Natural killer cell treated with Interleukin-12 subunit alpha and Interleukin-12 subunit beta and Interleukin-15 and Interleukin-18, amount 100 ng/mL, for 72 hours (primary cell): Measurements from ENCODE around the gene LHX6. TPM values are rescaled to one million over a fixed set of nuclear protein-coding genes. Genes with fewer than 3 reads are reported as not detected.

Experiments used
- ATAC-seq, 2 donors: fragments of 150-1000 bp; cut with Tn5 transposase in 1 of 2; sonication (Bioruptor Pico), chemical (Tn5 transposase) in 1 of 2; 2 replicates each; pipeline ENCODE4 v1.10.0; 2021
- DNase-seq: peaks from one replicate; pipeline ENCODE4 v3.0.0; 2022; ENCODE audit warnings: low spot score
- H3K27ac Mint-ChIP-seq, 2 donors: 1 replicate in 1 of 2; 2 replicates in 1 of 2; pipeline ENCODE4 v1.8.0; 2022; ENCODE audit warnings: mixed read lengths in 2 of 2, mild to moderate bottlenecking in 1 of 2, moderate library complexity in 1 of 2
- H3K27me3 Mint-ChIP-seq, 2 donors: 1 replicate in 1 of 2; 2 replicates in 1 of 2; pipeline ENCODE4 v1.8.0; 2022; ENCODE audit warnings: mixed read lengths in 2 of 2
- H3K36me3 Mint-ChIP-seq: one replicate; pipeline ENCODE4 v1.8.0; 2022; ENCODE audit warnings: mixed read lengths
- H3K4me1 Mint-ChIP-seq, 2 donors: 1 replicate in 1 of 2; 2 replicates in 1 of 2; pipeline ENCODE4 v1.8.0; 2022; ENCODE audit warnings: low read depth in 2 of 2, mixed read lengths in 2 of 2, mild to moderate bottlenecking in 1 of 2
- H3K4me3 Mint-ChIP-seq: one replicate; pipeline ENCODE4 v1.8.0; 2022; ENCODE audit warnings: mixed read lengths
- H3K9me3 Mint-ChIP-seq: 2 replicates; pipeline ENCODE4 v1.8.0; 2022; ENCODE audit warnings: mixed read lengths
- total RNA-seq, 2 donors: library from RNA; stranded (reverse); gene quantifications; one replicate each; pipeline ENCODE4 v1.2.3, GENCODE V29; 2022

The LHX6 gene
- total RNA-seq, 2 donors from 2014 or later: not detected

- Mint-ChIP-seq H3K9me3 (no peaks in the 10 kb centered on the region), H3K27me3 (no peaks in the 10 kb centered on the region), H3K4me1 (peaks cover 12 to 17% of the 10 kb centered on the region in 2 donors), H3K36me3 (peaks cover 19% of the 10 kb centered on the region), H3K27ac (no peak overlapping the region), H3K4me3 (no peak overlapping the region)
- DNase-seq: no peak
- ATAC-seq: no peak
These were observed 27.4 kb upstream of the LHX6 start for GRCh38 chr9:122256206-122256605.

DNA sequence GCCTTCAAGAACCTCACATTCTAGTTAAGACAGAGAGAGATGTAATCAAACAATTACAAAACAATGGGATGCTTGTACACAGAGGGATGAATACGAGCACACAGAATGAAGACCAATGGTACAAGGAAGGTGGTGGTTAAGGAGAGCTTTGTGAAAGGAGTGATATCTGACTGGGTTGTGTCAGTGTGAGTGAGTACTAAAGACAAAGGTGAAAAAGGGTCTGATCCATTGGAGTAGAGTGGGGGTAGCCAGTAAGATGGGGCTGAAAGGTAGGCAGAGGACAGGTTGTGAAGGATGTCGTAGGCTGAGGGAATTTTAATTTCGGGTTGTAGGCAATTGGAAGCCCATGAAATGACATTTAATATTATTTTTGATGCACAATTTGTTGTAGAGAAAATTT lies 26.0 kb upstream of the LHX6 start:
- Mint-ChIP-seq H3K4me3 (no peak overlapping the region), H3K9me3 (no peaks in the 10 kb centered on the region), H3K4me1 (peaks cover 11 to 12% of the 10 kb centered on the region in 2 donors), H3K27me3 (no peaks in the 10 kb centered on the region), H3K27ac (no peak overlapping the region), H3K36me3 (peaks cover 13% of the 10 kb centered on the region)
- ATAC-seq (no peak), DNase-seq (no peak)

DNA sequence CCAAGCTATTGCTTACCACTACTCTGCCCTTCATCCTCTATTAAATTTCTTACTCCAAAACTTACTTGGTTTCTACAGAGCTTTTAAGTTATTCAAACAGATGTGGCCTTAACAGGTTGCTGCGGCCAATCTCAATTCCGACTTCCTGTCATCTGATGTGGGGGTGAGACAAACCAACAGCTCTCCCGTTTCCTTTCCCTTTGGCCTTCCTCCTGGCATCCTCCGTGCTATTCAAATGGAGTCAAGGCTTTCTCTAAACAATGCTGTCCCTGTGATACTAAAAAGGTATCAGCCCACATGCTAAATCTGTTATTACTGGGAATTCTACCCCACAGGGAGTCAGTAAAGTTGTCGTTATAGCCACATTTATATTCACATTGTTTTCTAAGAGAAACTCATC lies 24.0 kb upstream of the LHX6 start:
- no peak overlapping the region for H3K27ac Mint-ChIP-seq
- DNase-seq (no peak), ATAC-seq (no peak)
- H3K9me3 Mint-ChIP-seq: no peaks in the 10 kb centered on the region
- no peak overlapping the region for H3K4me3 Mint-ChIP-seq
- H3K27me3 Mint-ChIP-seq: no peaks in the 10 kb centered on the region
- H3K4me1 Mint-ChIP-seq: peaks cover 10 to 11% of the 10 kb centered on the region in 2 donors
- peaks cover 6% of the 10 kb centered on the region for H3K36me3 Mint-ChIP-seq

GRCh38 chr9:122251351-122251750 lies 22.6 kb upstream of the LHX6 start:
- Mint-ChIP-seq H3K9me3 (no peaks in the 10 kb centered on the region), H3K4me3 (no peak overlapping the region), H3K27ac (no peak overlapping the region), H3K36me3 (peaks cover 18% of the 10 kb centered on the region), H3K4me1 (peaks cover 10 to 11% of the 10 kb centered on the region in 2 donors), H3K27me3 (no peaks in the 10 kb centered on the region)
- DNase-seq (no peak), ATAC-seq (no peak)

GRCh38 chr9:122248448-122248865 lies 19.7 kb upstream of the LHX6 start:
- Mint-ChIP-seq H3K27me3 (no peaks in the 10 kb centered on the region), H3K4me1 (peaks cover 3 to 5% of the 10 kb centered on the region in 2 donors), H3K27ac (no peak overlapping the region), H3K36me3 (peaks cover 38% of the 10 kb centered on the region), H3K9me3 (no peaks in the 10 kb centered on the region), H3K4me3 (no peak overlapping the region)
- no peak for ATAC-seq
- no peak for DNase-seq

- H3K4me1 Mint-ChIP-seq: no peaks in the 10 kb centered on the region
- H3K36me3 Mint-ChIP-seq: peaks cover 42% of the 10 kb centered on the region
- ATAC-seq (no peak), DNase-seq (no peak)
- no peaks in the 10 kb centered on the region for H3K9me3 Mint-ChIP-seq
- H3K27me3 Mint-ChIP-seq: no peaks in the 10 kb centered on the region
- no peak overlapping the region for H3K27ac Mint-ChIP-seq
- H3K4me3 Mint-ChIP-seq: no peak overlapping the region
These were observed 17.9 kb upstream of the LHX6 start for GRCh38 chr9:122246666-122247065.

- no peak for DNase-seq
- no peaks in the 10 kb centered on the region for H3K4me1 Mint-ChIP-seq
- H3K4me3 Mint-ChIP-seq: no peak overlapping the region
- H3K36me3 Mint-ChIP-seq: peaks cover 41% of the 10 kb centered on the region
- no peak for ATAC-seq
- no peaks in the 10 kb centered on the region for H3K27me3 Mint-ChIP-seq
- no peaks in the 10 kb centered on the region for H3K9me3 Mint-ChIP-seq
- H3K27ac Mint-ChIP-seq: no peak overlapping the region
These were observed 15.6 kb upstream of the LHX6 start for GRCh38 chr9:122244349-122244748.

GRCh38 chr9:122239722-122240121 lies 11.0 kb upstream of the LHX6 start:
- no peaks in the 10 kb centered on the region for H3K9me3 Mint-ChIP-seq

GRCh38 chr9:122236681-122237080 lies 7.9 kb upstream of the LHX6 start:
- Mint-ChIP-seq H3K36me3 (peaks cover 17% of the 10 kb centered on the region), H3K27ac (no peak overlapping the region), H3K9me3 (no peaks in the 10 kb centered on the region), H3K27me3 (peaks cover 0 to 5% of the 10 kb centered on the region in 2 donors), H3K4me1 (no peaks in the 10 kb centered on the region), H3K4me3 (no peak overlapping the region)
- DNase-seq: no peak
- no peak for ATAC-seq

More at GRCh38 chr9:122239722-122240121, 11.0 kb upstream of the LHX6 start:
- ATAC-seq (no peak), DNase-seq (no peak)
- Mint-ChIP-seq H3K4me1 (no peaks in the 10 kb centered on the region), H3K27ac (no peak overlapping the region), H3K27me3 (peaks cover 0 to 2% of the 10 kb centered on the region in 2 donors), H3K36me3 (peaks cover 30% of the 10 kb centered on the region), H3K4me3 (no peak overlapping the region)

GRCh38 chr9:122234022-122234748 lies 5.4 kb upstream of the LHX6 start:
- peaks cover 0 to 6% of the 10 kb centered on the region in 2 donors for H3K27me3 Mint-ChIP-seq
- no peak overlapping the region for H3K4me3 Mint-ChIP-seq
- no peak overlapping the region for H3K27ac Mint-ChIP-seq
- H3K4me1 Mint-ChIP-seq: no peaks in the 10 kb centered on the region
- H3K36me3 Mint-ChIP-seq: peaks cover 11% of the 10 kb centered on the region
- no peak for DNase-seq
- no peak for ATAC-seq
- H3K9me3 Mint-ChIP-seq: no peaks in the 10 kb centered on the region

- ATAC-seq (no peak), DNase-seq (no peak)
- H3K4me3 Mint-ChIP-seq: no peak overlapping the region
- no peaks in the 10 kb centered on the region for H3K4me1 Mint-ChIP-seq
- H3K9me3 Mint-ChIP-seq: no peaks in the 10 kb centered on the region
- H3K27me3 Mint-ChIP-seq: peaks cover 0 to 6% of the 10 kb centered on the region in 2 donors
- no peaks in the 10 kb centered on the region for H3K36me3 Mint-ChIP-seq
- H3K27ac Mint-ChIP-seq: no peak overlapping the region
These were observed 4.1 kb upstream of the LHX6 start for GRCh38 chr9:122232796-122233306.

DNA sequence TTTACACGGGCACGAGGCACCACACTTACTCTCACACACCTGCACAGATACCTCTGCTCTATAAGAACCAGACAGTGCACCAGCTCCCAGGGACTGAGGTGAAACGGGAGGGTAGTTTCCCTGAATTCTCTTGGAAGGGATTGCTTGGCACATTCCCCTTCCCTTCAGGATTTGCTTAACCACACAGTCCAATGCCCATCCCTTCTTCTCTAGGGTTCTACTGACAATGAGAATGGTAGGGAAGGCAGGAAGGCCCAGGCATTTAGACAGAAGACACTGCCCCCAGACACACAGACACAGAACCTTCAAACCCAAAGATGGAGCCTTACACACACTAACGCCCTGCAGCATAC lies 704 bp upstream of the LHX6 start:
- no peak overlapping the region for H3K27ac Mint-ChIP-seq
- ATAC-seq: no peak
- no peak for DNase-seq
- H3K9me3 Mint-ChIP-seq: no peaks in the 10 kb centered on the region
- no peaks in the 10 kb centered on the region for H3K4me1 Mint-ChIP-seq
- no peaks in the 10 kb centered on the region for H3K36me3 Mint-ChIP-seq
- H3K27me3 Mint-ChIP-seq: peaks cover 19 to 20% of the 10 kb centered on the region in 2 donors
- H3K4me3 Mint-ChIP-seq: no peak overlapping the region

DNA sequence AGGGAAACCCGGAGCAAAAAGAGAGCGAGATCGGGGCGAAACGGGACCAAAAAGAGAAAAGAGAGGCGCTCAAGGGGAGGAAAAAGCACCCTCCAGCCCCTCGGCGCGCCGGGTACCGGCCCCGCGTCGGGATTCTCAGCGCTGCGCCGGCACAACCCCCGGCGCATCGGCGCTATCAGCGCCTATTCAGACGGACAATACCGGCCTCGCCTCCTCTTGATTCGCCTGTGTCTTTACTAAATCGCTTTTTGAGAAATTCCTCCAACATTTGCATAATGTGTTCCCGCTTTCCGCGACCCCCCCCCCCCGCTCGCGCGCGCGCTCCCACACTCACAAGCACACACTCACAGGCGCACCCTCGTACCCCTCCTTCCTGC lies 578 bp downstream of the LHX6 start:
- H3K27me3 Mint-ChIP-seq: peaks cover 24 to 29% of the 10 kb centered on the region in 2 donors
- H3K27ac Mint-ChIP-seq: no peak overlapping the region
- H3K4me3 Mint-ChIP-seq: no peak overlapping the region
- no peaks in the 10 kb centered on the region for H3K9me3 Mint-ChIP-seq
- DNase-seq (no peak), ATAC-seq (no peak)
- H3K4me1 Mint-ChIP-seq: no peaks in the 10 kb centered on the region
- H3K36me3 Mint-ChIP-seq: no peaks in the 10 kb centered on the region

DNA sequence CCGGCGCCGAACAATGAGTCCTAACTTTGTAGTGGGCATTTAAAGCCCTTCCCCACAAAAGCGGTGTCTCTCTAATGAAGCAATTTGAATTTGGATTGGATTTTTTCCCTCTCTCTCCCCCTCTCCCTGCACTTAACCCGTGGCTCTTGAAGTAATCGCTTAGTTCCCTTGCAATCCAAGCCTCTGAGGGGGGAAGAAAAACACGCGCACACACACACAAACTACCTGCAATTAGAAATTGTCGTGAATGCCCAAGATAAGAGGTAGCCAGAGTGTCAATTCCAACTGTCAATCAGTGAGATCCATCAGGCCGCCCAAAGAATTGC lies 1.2 kb downstream of the LHX6 start:
- DNase-seq: no peak
- Mint-ChIP-seq H3K27ac (no peak overlapping the region), H3K36me3 (no peaks in the 10 kb centered on the region), H3K9me3 (no peaks in the 10 kb centered on the region), H3K27me3 (peaks cover 30 to 34% of the 10 kb centered on the region in 2 donors), H3K4me1 (no peaks in the 10 kb centered on the region), H3K4me3 (no peak overlapping the region)
- ATAC-seq: no peak
